Muscle layer of colon (tissue), 2 donors: ENCODE results near the gene SCAF4.

ENCODE experiments used
- H3K27ac ChIP-seq: one replicate; pipeline ENCODE4 v1.7.0; 2013; ENCODE audit warnings: low read depth, mild to moderate bottlenecking, low read length, moderate library complexity
- H3K27me3 ChIP-seq, 2 donors: one replicate each; pipeline ENCODE4 v1.7.0; 2013; ENCODE audit warnings: low read length in 2 of 2, mild to moderate bottlenecking in 2 of 2; ENCODE audit not compliant: insufficient read depth in 2 of 2, control insufficient read depth in 1 of 2
- H3K36me3 ChIP-seq: one replicate; pipeline ENCODE4 v1.7.0; 2013; ENCODE audit warnings: mild to moderate bottlenecking, low read length; ENCODE audit not compliant: insufficient read depth
- H3K4me1 ChIP-seq: one replicate; pipeline ENCODE4 v1.7.0; 2013; ENCODE audit warnings: mild to moderate bottlenecking, low read length; ENCODE audit not compliant: insufficient read depth
- H3K4me3 ChIP-seq, 2 donors: one replicate each; pipeline ENCODE4 v1.7.0; 2013; ENCODE audit warnings: low read length in 2 of 2, low read depth in 1 of 2, mild to moderate bottlenecking in 1 of 2, moderate library complexity in 1 of 2
- H3K9ac ChIP-seq: one replicate; pipeline ENCODE4 v1.7.0; 2013; ENCODE audit warnings: low read length
- H3K9me3 ChIP-seq: one replicate; pipeline ENCODE4 v1.7.0; 2013; ENCODE audit warnings: mild to moderate bottlenecking, low read length
- donor health status: abdominal sarcoma.
- donor health status: Adenocarcinoma of cecum.

SCAF4 gene

GRCh38 chr21:31684918-31685317 is 47.0 kb downstream of the SCAF4 start:
- Histone ChIP-seq H3K27ac (no peak overlapping the region), H3K4me3 (no peak overlapping the region), H3K27me3 (no peaks in the 10 kb centered on the region), H3K4me1 (no peaks in the 10 kb centered on the region), H3K9ac (no peak overlapping the region), H3K9me3 (no peaks in the 10 kb centered on the region), H3K36me3 (peaks cover 44% of the 10 kb centered on the region)

- no peak overlapping the region for H3K4me3 ChIP-seq
- H3K27ac ChIP-seq, result no peak overlapping the region
- H3K27me3 ChIP-seq, result no peaks in the 10 kb centered on the region
- H3K36me3 ChIP-seq, result peaks cover 36% of the 10 kb centered on the region
- no peaks in the 10 kb centered on the region for H3K4me1 ChIP-seq
- no peak overlapping the region for H3K9ac ChIP-seq
- H3K9me3 ChIP-seq, result no peaks in the 10 kb centered on the region
Measured at GRCh38 chr21:31683029-31683428, 48.9 kb downstream of the SCAF4 start.

GRCh38 chr21:31682620-31683019 is 49.3 kb downstream of the SCAF4 start:
- Histone ChIP-seq H3K27me3 (no peaks in the 10 kb centered on the region), H3K36me3 (peaks cover 39% of the 10 kb centered on the region), H3K9ac (no peak overlapping the region), H3K27ac (no peak overlapping the region), H3K9me3 (no peaks in the 10 kb centered on the region), H3K4me3 (no peak overlapping the region), H3K4me1 (no peaks in the 10 kb centered on the region)

- Histone ChIP-seq H3K9ac (no peak overlapping the region), H3K36me3 (peaks cover 19% of the 10 kb centered on the region), H3K27ac (no peak overlapping the region)
Measured at GRCh38 chr21:31678478-31678877, 53.4 kb downstream of the SCAF4 start.

GRCh38 chr21:31677047-31677446 is 54.9 kb downstream of the SCAF4 start:
- Histone ChIP-seq H3K27ac (no peak overlapping the region), H3K27me3 (no peaks in the 10 kb centered on the region), H3K9ac (no peak overlapping the region), H3K36me3 (peaks cover 10% of the 10 kb centered on the region), H3K4me3 (no peak overlapping the region), H3K9me3 (no peaks in the 10 kb centered on the region), H3K4me1 (no peaks in the 10 kb centered on the region)

More at GRCh38 chr21:31678478-31678877, 53.4 kb downstream of the SCAF4 start:
- no peaks in the 10 kb centered on the region for H3K4me1 ChIP-seq
- no peak overlapping the region for H3K4me3 ChIP-seq
- H3K9me3 ChIP-seq, result no peaks in the 10 kb centered on the region
- no peaks in the 10 kb centered on the region for H3K27me3 ChIP-seq

- H3K9me3 ChIP-seq, result no peaks in the 10 kb centered on the region
- H3K27me3 ChIP-seq, result no peaks in the 10 kb centered on the region
- no peak overlapping the region for H3K4me3 ChIP-seq
- H3K36me3 ChIP-seq, result peaks cover 17% of the 10 kb centered on the region
- H3K9ac ChIP-seq, result no peak overlapping the region
- no peaks in the 10 kb centered on the region for H3K4me1 ChIP-seq
- no peak overlapping the region for H3K27ac ChIP-seq
Measured at GRCh38 chr21:31675960-31676359, 56.0 kb downstream of the SCAF4 start.

GRCh38 chr21:31675318-31675717 is 56.6 kb downstream of the SCAF4 start:
- Histone ChIP-seq H3K9me3 (no peaks in the 10 kb centered on the region), H3K9ac (no peak overlapping the region), H3K27me3 (no peaks in the 10 kb centered on the region), H3K36me3 (peaks cover 14% of the 10 kb centered on the region), H3K4me3 (no peak overlapping the region), H3K27ac (no peak overlapping the region), H3K4me1 (no peaks in the 10 kb centered on the region)

- Histone ChIP-seq H3K9me3 (no peaks in the 10 kb centered on the region), H3K36me3 (peaks cover 22% of the 10 kb centered on the region), H3K4me1 (no peaks in the 10 kb centered on the region)
Measured at GRCh38 chr21:31673321-31673912, 58.5 kb downstream of the SCAF4 start.

GRCh38 chr21:31671931-31672330 is 60.0 kb downstream of the SCAF4 start:
- peaks cover 31% of the 10 kb centered on the region for H3K36me3 ChIP-seq
- H3K27me3 ChIP-seq, result no peaks in the 10 kb centered on the region
- no peaks in the 10 kb centered on the region for H3K9me3 ChIP-seq
- H3K9ac ChIP-seq, result no peak overlapping the region
- peaks cover 5% of the 10 kb centered on the region for H3K4me1 ChIP-seq
- no peak overlapping the region for H3K4me3 ChIP-seq
- no peak overlapping the region for H3K27ac ChIP-seq

More at GRCh38 chr21:31673321-31673912, 58.5 kb downstream of the SCAF4 start:
- H3K9ac ChIP-seq, result no peak overlapping the region
- H3K27me3 ChIP-seq, result no peaks in the 10 kb centered on the region
- no peak overlapping the region for H3K4me3 ChIP-seq
- no peak overlapping the region for H3K27ac ChIP-seq

GRCh38 chr21:31671146-31671716 is 60.7 kb downstream of the SCAF4 start:
- H3K27ac ChIP-seq, result no peak overlapping the region

GRCh38 chr21:31670070-31670469 is 61.8 kb downstream of the SCAF4 start:
- no peak overlapping the region for H3K9ac ChIP-seq
- peaks cover 46% of the 10 kb centered on the region for H3K36me3 ChIP-seq
- H3K27ac ChIP-seq, result no peak overlapping the region
- H3K4me3 ChIP-seq, result no peak overlapping the region
- peaks cover 5% of the 10 kb centered on the region for H3K4me1 ChIP-seq
- no peaks in the 10 kb centered on the region for H3K27me3 ChIP-seq
- H3K9me3 ChIP-seq, result no peaks in the 10 kb centered on the region

More at GRCh38 chr21:31671146-31671716, 60.7 kb downstream of the SCAF4 start:
- Histone ChIP-seq H3K36me3 (peaks cover 38% of the 10 kb centered on the region), H3K27me3 (no peaks in the 10 kb centered on the region), H3K9ac (no peak overlapping the region), H3K4me3 (no peak overlapping the region), H3K4me1 (peaks cover 5% of the 10 kb centered on the region), H3K9me3 (no peaks in the 10 kb centered on the region)
